HCT116 (cell line): ENCODE measurements around the gene ENO2. TPM values are rescaled to one million over a fixed set of nuclear protein-coding genes. Genes with fewer than 3 reads are reported as not detected.
A peak's percentile ranks its signal among the peaks of the same experiment; 100 is the strongest.

Experiments
- ATAC-seq: fragments of 200-7000 bp; cut with Tn5 transposase; 2 replicates; pipeline ENCODE4 v1.9.1; 2020; ENCODE audit warnings: mild to moderate bottlenecking, moderate library complexity
- BruUV-seq: library from RNA; stranded (reverse); fragments of 400-500 nt; replicated peaks from 2 replicates; lab custom pipeline; 2021; lab: Mats Ljungman, UMichigan
- CTCF ChIA-PET: fragments of 300-600 bp; sonication (Branson Sonifier 250); formaldehyde crosslinking; loops from one replicate; lab custom pipeline; 2021; ENCODE audit warnings: antibody characterized with exemption; lab: Charles Lee
- POLR2A ChIA-PET: fragments of 300-600, 350-600 bp; sonication (Branson Sonifier 250); formaldehyde crosslinking; loops from one replicate; lab custom pipeline; 2021; ENCODE audit warnings: antibody characterized with exemption; lab: Charles Lee
- RAD21 ChIA-PET, 2 experiments: fragments of 300-600 bp; sonication (Branson Sonifier 250); formaldehyde crosslinking; loops; one replicate each; lab custom pipeline; 2023; ENCODE audit warnings: low total read pairs in 2 of 2; ENCODE audit not compliant: uncharacterized antibody in 2 of 2, unreplicated experiment in 2 of 2, low non-redundant PET in 1 of 2; lab: Charles Lee
- DNase-seq: peaks from one replicate; pipeline ENCODE4 v3.0.0-alpha.2; 2010; ENCODE audit warnings: low read depth, low spot score
- H2AFZ ChIP-seq: fragments of 200-600 bp; shearing (Covaris generic), sonication (generic); 2 replicates; pipeline ENCODE4 v1.6.1; 2017; ENCODE audit warnings: low read depth, mixed run types, mixed read lengths, antibody characterized with exemption, low read length; ENCODE audit not compliant: poor library complexity, severe bottlenecking
- H3K27ac ChIP-seq: 2 replicates; pipeline ENCODE4 v1.5.1; 2012; ENCODE audit warnings: low read depth, low read length
- H3K27me3 ChIP-seq: fragments of 200-600 bp; sonication (generic); 2 replicates; pipeline ENCODE4 v1.6.1; 2016; ENCODE audit warnings: mixed run types, low read length, mixed read lengths; ENCODE audit not compliant: insufficient read depth
- H3K36me3 ChIP-seq, 2 experiments: fragments of 200-500 bp in 1 of 2; fragments of 200-600 bp in 1 of 2; sonication (Bioruptor generic) in 1 of 2; sonication (generic) in 1 of 2; 2 replicates each; pipeline versions ENCODE4 v1.5.1 to v1.6.1; 2014 to 2016; ENCODE audit warnings: low read length in 2 of 2, inconsistent platforms in 1 of 2, mixed read lengths in 1 of 2, mixed run types in 1 of 2; ENCODE audit not compliant: insufficient read depth in 2 of 2, control insufficient read depth in 1 of 2
- H3K4me1 ChIP-seq, 2 experiments: fragments of 200-600 bp in 1 of 2; sonication (generic) in 1 of 2; 2 replicates each; pipeline versions ENCODE4 v1.5.1 to v1.6.1; 2012 to 2017; ENCODE audit warnings: low read length in 2 of 2, inconsistent platforms in 1 of 2, mild to moderate bottlenecking in 1 of 2, mixed read lengths in 1 of 2, mixed run types in 1 of 2, moderate library complexity in 1 of 2; ENCODE audit not compliant: insufficient read depth in 2 of 2, control insufficient read depth in 1 of 2
- H3K4me2 ChIP-seq: fragments of 200-600 bp; sonication (generic); 2 replicates; pipeline ENCODE4 v1.6.1; 2017; ENCODE audit warnings: mixed run types, low read length, mixed read lengths
- H3K4me3 ChIP-seq, 2 experiments: fragments of 200-600 bp in 1 of 2; sonication (generic) in 1 of 2; replicated peaks in 1 of 2; 2 replicates each; pipeline ENCODE4 v1.5.1; 2011 to 2016; ENCODE audit warnings: low read length in 2 of 2, control low read depth in 1 of 2, low read depth in 1 of 2, mild to moderate bottlenecking in 1 of 2, mixed read lengths in 1 of 2, mixed run types in 1 of 2
- H3K79me2 ChIP-seq: fragments of 200-600 bp; sonication (generic); 2 replicates; pipeline ENCODE4 v1.6.1; 2017; ENCODE audit warnings: mild to moderate bottlenecking, mixed run types, low read length, moderate library complexity, mixed read lengths; ENCODE audit not compliant: insufficient read depth
- H3K9ac ChIP-seq: fragments of 200-600 bp; sonication (generic); 2 replicates; pipeline ENCODE4 v1.6.1; 2016; ENCODE audit warnings: low read length, mixed read lengths
- H3K9me2 ChIP-seq: fragments of 200-600 bp; sonication (generic), shearing (Covaris generic); 2 replicates; pipeline ENCODE4 v1.6.1; 2017; ENCODE audit warnings: mixed run types, mild to moderate bottlenecking, moderate library complexity; ENCODE audit not compliant: insufficient read depth
- H3K9me3 ChIP-seq, 2 experiments: fragments of 200-500 bp in 1 of 2; fragments of 200-600 bp in 1 of 2; sonication (Bioruptor generic) in 1 of 2; sonication (generic) in 1 of 2; 2 replicates each; pipeline ENCODE4 v1.6.1; 2014 to 2017; ENCODE audit warnings: low read length in 2 of 2, mixed read lengths in 2 of 2, inconsistent platforms in 1 of 2, low read depth in 1 of 2, mild to moderate bottlenecking in 1 of 2, mixed run types in 1 of 2, moderate library complexity in 1 of 2; ENCODE audit not compliant: control insufficient read depth in 1 of 2, insufficient read depth in 1 of 2
- H4K20me1 ChIP-seq: fragments of 200-600 bp; sonication (generic), shearing (Covaris generic); 2 replicates; pipeline ENCODE4 v1.6.1; 2017; ENCODE audit warnings: mixed run types, mild to moderate bottlenecking, moderate library complexity; ENCODE audit not compliant: insufficient read depth
- ATF3 ChIP-seq: IDR thresholded peaks from 2 replicates; pipeline ENCODE4 v1.6.1; 2012
- EGR1 ChIP-seq: IDR thresholded peaks from 2 replicates; pipeline ENCODE4 v1.6.1; 2012; ENCODE audit warnings: low read depth
- JUND ChIP-seq: IDR thresholded peaks from 2 replicates; pipeline ENCODE4 v1.6.1; 2012
- MAX ChIP-seq: IDR thresholded peaks from 2 replicates; pipeline ENCODE4 v1.6.1; 2012
- POLR2A ChIP-seq: IDR thresholded peaks from 2 replicates; pipeline ENCODE4 v1.7.0; 2011; ENCODE audit warnings: borderline replicate concordance; ENCODE audit not compliant: insufficient read depth, insufficient read length; ENCODE audit errors: extremely low read depth
- POLR2AphosphoS5 ChIP-seq: IDR thresholded peaks from 2 replicates; pipeline ENCODE4 v1.6.1; 2011; ENCODE audit warnings: mild to moderate bottlenecking, low read depth, low read length, moderate library complexity
- SIN3A ChIP-seq: IDR thresholded peaks from 2 replicates; pipeline ENCODE4 v1.6.1; 2012; ENCODE audit warnings: low read depth
- TCF7L2 ChIP-seq: IDR thresholded peaks from 2 replicates; pipeline ENCODE4 v1.7.0; 2011; ENCODE audit warnings: borderline replicate concordance, inconsistent platforms; ENCODE audit not compliant: insufficient read depth, insufficient read length; ENCODE audit errors: extremely low read depth
- YY1 ChIP-seq: IDR thresholded peaks from 2 replicates; pipeline ENCODE4 v1.6.1; 2011; ENCODE audit warnings: low read length, low read depth, moderate library complexity, mild to moderate bottlenecking; ENCODE audit not compliant: insufficient replicate concordance; ENCODE audit errors: extremely low read depth
- ZFX ChIP-seq: fragments of 450-650 bp; IDR thresholded peaks from 2 replicates; pipeline ENCODE4 v1.6.1; 2017
- intact Hi-C: fragments of 100-400 bp; cut with micrococcal nuclease; formaldehyde crosslinking; loops from 2 replicates; pipeline ENCODE4 v1.10.0; 2022
- total RNA-seq: library from RNA; stranded (reverse); gene quantifications from one replicate; pipeline ENCODE4 v1.2.1, GENCODE V29; 2021; ENCODE audit not compliant: unreplicated experiment

Gene ENO2
- total RNA-seq, 1 experiment from 2014 or later, result 117 TPM

- peak; percentile 89 for DNase-seq
- peak; percentile 72 for ATAC-seq
- Histone ChIP-seq H3K27me3 (no peaks in the 10 kb centered on the region), H3K4me2 (peak overlapping the region; percentile 87), H3K4me3 (peak overlapping the region; percentile 96 to 99), H3K9ac (peak overlapping the region; percentile 100), H3K36me3 (peaks cover 10 to 27% of the 10 kb centered on the region in 2 experiments; a peak in 2 of 4 replicates), H2AFZ (no peak overlapping the region), H3K4me1 (peaks cover 29 to 67% of the 10 kb centered on the region in 2 experiments), H3K9me3 (no peaks in the 10 kb centered on the region), H3K27ac (peak overlapping the region; percentile 97), H3K79me2 (peaks cover 50% of the 10 kb centered on the region), H4K20me1 (peaks cover 8% of the 10 kb centered on the region; the same call in 1 of the 2 replicates), H3K9me2 (no peaks in the 10 kb centered on the region)
- ChIA-PET RAD21 (interaction anchor here in 1 of 2 experiments (1.5 to 4.0 kb wide), 2 partner anchors 18 to 38 kb away, joined by 3 to 22 read pairs; no protein-coding TSS in a partner anchor), POLR2A (interaction anchor here (1.1 to 9.9 kb wide), 11 partner anchors 16 to 240 kb away, joined by 3 to 269 read pairs (median 9); partner anchors contain the start of genes C12orf57, C1RL, COPS7A and LPCAT3), CTCF (interaction anchor here (0.9 to 6.0 kb wide), 8 partner anchors 18 to 94 kb away, joined by 3 to 101 read pairs (median 10); partner anchors contain the start of genes C12orf57, RNU7-1 and SPSB2)
- no peak for TF ChIP-seq ATF3
- TF ChIP-seq MAX, result no peak
- no peak for TF ChIP-seq JUND
- peak; percentile 46 for TF ChIP-seq YY1
- peak; percentile 65; the same call in 1 of the 2 replicates for TF ChIP-seq ZFX
- peak; percentile 44 for TF ChIP-seq TCF7L2
- no peak for TF ChIP-seq EGR1
- TF ChIP-seq SIN3A, result no peak
- TF ChIP-seq POLR2A, result peak; percentile 82
- peak; percentile 98 for TF ChIP-seq POLR2AphosphoS5
- intact Hi-C loops, result loop anchor here (5.0 kb wide), 1 partner anchor 211 kb away; the partner anchor contains the start of gene MLF2
- BruUV-seq, result no TSS peak
Measured at GRCh38 chr12:6963016-6963731, 48.8 kb downstream of the ENO2 start.
